Astrocyte of the cerebellum (primary cell): Measurements from ENCODE around the gene DDX39A.

Source experiments
- DNase-seq: peaks from one replicate; pipeline ENCODE4 v3.0.0-alpha.2; 2011; ENCODE audit warnings: low read depth
- H3K4me3 ChIP-seq: 2 replicates; pipeline ENCODE4 v1.5.1; 2011; ENCODE audit warnings: mild to moderate bottlenecking, low read depth, low read length, moderate library complexity
- CTCF ChIP-seq: IDR thresholded peaks from 2 replicates; pipeline ENCODE4 v1.5.1; 2012; ENCODE audit warnings: low read length, low read depth, moderate library complexity, mild to moderate bottlenecking; ENCODE audit errors: missing control alignments
- in situ Hi-C: cut with HindIII; loops from 2 replicates; pipeline ENCODE4 v1.10.0; 2017; ENCODE audit warnings: low sequenced_read_pairs

DDX39A gene

DNA sequence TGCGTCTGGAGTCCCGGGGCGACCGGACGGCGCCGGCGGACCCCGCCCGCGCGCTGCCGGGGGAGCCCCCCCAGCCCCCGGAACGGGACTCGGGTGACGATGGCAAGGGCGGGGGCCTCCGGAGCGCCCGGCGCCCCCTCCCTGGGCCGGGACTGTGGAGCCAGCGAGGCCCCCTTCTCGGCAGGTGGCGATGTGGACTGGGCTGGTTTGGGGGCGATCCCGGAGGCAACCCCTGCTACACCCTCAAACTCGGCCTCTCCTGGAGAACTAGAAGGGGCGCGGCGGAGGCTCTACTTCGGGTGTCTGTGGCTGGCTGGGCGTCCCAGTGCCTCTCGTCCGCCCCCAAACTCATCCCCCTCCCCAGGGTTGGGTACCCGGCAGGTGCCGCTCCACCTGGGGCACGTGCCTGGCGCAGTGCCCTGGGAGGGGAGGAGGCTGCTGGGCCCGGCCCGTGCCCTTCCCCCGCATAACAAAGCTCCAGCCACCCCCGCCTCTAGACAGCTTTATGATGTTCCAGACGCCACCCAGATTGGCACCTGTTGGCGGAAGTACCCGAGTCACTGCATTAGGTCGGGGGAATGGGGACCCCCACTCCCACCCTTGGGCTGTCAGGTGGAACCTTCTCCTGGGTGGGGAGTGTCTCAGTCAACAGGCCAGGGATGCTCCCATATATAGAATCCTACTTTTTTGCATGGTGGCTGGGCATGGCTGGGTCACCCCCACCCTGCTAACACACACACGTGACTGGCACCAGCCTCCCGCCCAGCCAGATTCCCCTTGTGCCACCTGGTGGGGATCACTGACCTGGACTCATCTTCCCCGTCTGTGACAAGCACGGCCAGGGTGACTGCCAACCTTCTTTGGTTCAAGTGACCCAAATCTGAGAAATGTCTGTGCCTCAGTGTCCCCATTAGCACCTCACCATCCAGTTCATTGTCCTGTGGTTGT is 14.7 kb upstream of the DDX39A start:
- TF ChIP-seq CTCF, result no peak
- no peak for DNase-seq
- peak overlapping the region; percentile 64 for H3K4me3 ChIP-seq
- in situ Hi-C loops, result no loop called here

- H3K4me3 ChIP-seq, result peak within 1 kb of the TSS; percentile 64
- no peak for TF ChIP-seq CTCF
- no peak for DNase-seq
- in situ Hi-C loops, result no loop called here
Observed at GRCh38 chr19:14432791-14433553, 13.8 kb upstream of the DDX39A start, which contains the start of gene PKN1. Gene PKN1 (plus strand): TSS chr19:14433306. CDS start chr19:14433522, 216 bp downstream.

DNA sequence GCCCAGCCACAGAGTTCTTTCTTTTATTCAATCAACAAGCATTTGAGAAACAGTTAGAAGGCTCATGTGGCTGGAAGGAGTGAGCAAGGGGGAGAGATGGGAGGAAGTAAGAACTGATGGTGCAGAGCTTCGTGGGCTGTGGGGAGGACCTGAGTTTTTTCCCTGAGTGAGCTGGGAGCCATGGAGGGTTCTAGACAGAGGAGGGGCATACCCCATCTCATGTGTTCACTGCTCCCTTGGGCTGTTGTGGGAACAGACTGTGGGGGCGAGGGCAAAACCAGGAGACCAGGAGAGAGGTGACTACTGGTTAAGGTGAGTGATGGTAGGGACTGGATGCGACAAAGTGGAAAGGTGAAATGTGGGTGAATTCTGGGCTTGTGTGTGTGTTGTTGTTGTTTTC is 11.6 kb upstream of the DDX39A start:
- no peak overlapping the region for H3K4me3 ChIP-seq
- in situ Hi-C loops, result no loop called here
- no peak for TF ChIP-seq CTCF
- DNase-seq, result no peak

DNA sequence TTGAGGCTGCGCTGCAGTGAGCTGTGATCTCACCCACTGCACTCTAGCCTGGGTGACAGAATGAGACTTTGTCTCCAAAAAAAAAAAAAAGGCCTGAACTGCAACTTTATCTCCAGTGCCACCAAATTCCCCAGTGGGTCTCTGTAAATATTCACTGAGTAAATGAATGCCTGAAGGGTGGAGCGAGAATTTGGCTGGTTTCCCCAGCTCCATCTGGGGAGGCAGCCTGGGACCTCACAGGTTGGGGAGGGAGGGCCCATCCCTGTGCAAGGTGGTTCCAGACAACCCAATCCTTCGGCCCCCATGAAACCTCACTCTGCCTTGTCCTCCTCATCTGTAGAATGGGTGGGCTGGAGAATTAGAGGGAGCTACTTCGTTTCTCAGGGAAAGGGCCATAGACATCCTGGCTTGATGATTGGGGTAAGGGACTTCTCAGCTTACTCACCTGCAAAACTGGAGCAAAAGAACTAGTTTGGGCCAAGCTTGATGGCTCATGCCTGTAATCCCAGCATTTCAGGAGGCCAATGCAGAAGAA is 9.8 kb upstream of the DDX39A start:
- TF ChIP-seq CTCF, result no peak
- DNase-seq, result no peak
- H3K4me3 ChIP-seq, result no peak overlapping the region
- in situ Hi-C loops, result no loop called here

GRCh38 chr19:14427461-14427860 is 8.3 kb upstream of the DDX39A start:
- no peak for TF ChIP-seq CTCF
- H3K4me3 ChIP-seq, result no peak overlapping the region
- no peak for DNase-seq
- in situ Hi-C loops, result no loop called here

GRCh38 chr19:14425696-14426138 is 6.6 kb upstream of the DDX39A start:
- no peak overlapping the region for H3K4me3 ChIP-seq
- DNase-seq, result no peak
- no peak for TF ChIP-seq CTCF
- in situ Hi-C loops, result no loop called here
